Breast epithelium (tissue), 3 donors: ENCODE results near the gene LZTS2.

Experiments used
- POLR2A ChIP-seq: fragments of 450-650 bp; IDR thresholded peaks from one replicate; pipeline ENCODE4 v1.6.1; 2016; ENCODE audit warnings: antibody characterized with exemption, mild to moderate bottlenecking, moderate library complexity
- TF ChIP-seq, protein P1 (sequence below), 3 donors: fragments of 450-650 bp; IDR thresholded peaks; one replicate each; pipeline ENCODE4 v1.5.1; 2016 to 2017; ENCODE audit warnings: antibody characterized with exemption in 3 of 3, mild to moderate bottlenecking in 3 of 3, moderate library complexity in 3 of 3

DNA sequence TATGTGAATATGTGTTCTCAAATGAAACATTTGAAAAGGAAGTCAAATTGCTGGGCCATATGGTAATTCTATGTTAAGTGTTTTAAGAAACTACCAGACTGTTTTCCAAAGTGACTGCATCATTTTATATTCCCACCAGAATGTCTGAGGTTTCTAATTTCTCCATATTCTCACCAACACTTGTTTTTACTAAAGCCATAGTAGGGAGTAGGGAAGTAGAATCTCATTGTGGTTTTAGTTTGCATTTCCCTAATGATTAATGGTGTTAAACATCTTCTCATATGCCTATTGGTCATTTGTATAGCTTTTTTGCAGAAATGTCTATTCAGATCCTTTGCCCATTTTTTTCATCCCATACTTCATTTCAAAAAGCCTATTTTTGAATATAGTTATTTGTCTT lies 39.4 kb upstream of the LZTS2 start:
- TF ChIP-seq, protein P1, sequence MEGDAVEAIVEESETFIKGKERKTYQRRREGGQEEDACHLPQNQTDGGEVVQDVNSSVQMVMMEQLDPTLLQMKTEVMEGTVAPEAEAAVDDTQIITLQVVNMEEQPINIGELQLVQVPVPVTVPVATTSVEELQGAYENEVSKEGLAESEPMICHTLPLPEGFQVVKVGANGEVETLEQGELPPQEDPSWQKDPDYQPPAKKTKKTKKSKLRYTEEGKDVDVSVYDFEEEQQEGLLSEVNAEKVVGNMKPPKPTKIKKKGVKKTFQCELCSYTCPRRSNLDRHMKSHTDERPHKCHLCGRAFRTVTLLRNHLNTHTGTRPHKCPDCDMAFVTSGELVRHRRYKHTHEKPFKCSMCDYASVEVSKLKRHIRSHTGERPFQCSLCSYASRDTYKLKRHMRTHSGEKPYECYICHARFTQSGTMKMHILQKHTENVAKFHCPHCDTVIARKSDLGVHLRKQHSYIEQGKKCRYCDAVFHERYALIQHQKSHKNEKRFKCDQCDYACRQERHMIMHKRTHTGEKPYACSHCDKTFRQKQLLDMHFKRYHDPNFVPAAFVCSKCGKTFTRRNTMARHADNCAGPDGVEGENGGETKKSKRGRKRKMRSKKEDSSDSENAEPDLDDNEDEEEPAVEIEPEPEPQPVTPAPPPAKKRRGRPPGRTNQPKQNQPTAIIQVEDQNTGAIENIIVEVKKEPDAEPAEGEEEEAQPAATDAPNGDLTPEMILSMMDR (IDR thresholded peaks at IDR 0.05) = no peak
- TF ChIP-seq POLR2A = no peak
